Fibroblast of skin of left biceps (primary cell): ENCODE data around the gene SSU72.
A peak's percentile ranks its signal among the peaks of the same experiment; 100 is the strongest.
"Not testable (repeated sequence)": the region's sequence is repeated elsewhere in the genome, so short reads cannot be mapped to it uniquely, and the experiment has no call there.

Experiments
- DNase-seq, 2 experiments: peaks; one replicate each; pipeline ENCODE4 v3.0.0-alpha.2; 2013; ENCODE audit warnings: low read depth in 2 of 2

The SSU72 gene

DNA sequence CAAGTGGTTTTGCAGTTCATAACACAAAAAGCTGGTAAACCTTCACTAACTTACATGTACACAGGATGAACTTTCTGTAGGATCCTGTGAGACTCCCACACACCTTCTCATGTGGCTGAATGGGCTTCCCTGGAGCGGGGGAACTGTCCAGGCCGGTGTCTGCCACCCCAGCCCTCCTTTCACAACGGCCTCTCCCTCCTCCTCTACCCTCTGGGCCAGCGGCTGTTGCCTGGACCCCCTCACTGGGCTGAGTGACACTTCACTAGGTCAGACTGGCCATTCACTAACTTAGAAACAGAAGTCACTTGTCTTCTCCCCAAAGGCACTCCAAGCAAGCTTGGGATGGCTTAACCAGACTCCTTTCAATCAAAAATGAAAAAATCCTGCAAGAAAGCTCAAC is 16.1 kb downstream of the SSU72 start:
- no peak for DNase-seq

DNA sequence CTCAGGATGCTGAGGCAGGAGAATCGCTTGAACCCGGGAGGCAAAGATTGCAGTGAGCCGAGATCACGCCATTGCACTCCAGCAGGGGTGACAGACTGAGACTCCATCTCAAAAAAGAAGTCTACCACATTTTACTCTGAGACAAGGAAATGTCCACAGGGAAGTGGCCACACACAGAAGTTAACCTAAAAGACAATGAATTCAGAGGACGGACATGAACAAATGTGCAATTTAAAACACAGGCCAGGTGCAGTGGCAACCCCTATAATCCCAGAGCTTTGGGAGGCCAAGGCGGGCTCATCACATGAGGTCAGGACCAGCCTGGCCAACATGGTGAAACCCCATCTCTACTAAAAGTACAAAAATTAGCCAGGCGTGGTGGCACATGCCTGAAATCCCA is 17.0 kb downstream of the SSU72 start:
- DNase-seq = not testable (repeated sequence)

DNA sequence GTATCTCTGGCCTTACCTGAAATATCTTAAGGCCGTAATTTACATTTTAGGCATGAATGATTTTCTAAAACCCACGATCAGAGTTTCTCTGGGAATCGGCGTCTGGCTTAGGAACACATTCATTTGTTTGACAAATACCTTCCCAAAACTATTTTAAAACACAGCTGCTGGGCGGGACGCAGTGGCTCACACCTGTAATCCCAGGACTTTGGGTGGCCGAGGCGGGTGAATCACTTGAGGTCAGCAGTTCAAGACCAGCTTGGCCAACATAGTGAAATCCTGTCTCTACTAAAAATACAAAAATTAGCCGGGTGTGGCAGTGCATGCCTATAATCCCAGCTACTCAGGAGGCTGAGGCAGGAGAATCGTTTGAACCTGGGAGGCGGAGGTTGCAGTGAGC is 17.7 kb downstream of the SSU72 start:
- DNase-seq = not testable (repeated sequence)

DNA sequence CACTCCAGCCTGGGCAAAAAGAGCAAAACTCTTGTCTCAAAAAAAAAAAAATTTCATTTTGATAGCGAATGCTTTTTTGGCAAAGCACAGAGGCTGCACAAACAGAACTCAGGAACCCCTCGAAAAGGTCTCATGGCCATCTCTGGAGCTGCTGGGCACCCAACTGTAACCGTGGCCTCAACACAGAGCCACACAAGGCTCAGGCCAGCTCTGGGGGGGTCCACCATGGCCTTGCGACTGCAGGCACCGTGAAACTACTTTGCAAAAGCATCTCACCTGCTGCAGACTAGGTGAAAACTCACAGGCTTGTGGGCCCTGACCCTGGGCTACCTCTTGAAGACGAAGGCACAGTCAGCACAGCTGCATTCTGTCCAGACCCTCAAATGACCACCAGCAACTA is 18.2 kb downstream of the SSU72 start:
- no peak for DNase-seq

DNA sequence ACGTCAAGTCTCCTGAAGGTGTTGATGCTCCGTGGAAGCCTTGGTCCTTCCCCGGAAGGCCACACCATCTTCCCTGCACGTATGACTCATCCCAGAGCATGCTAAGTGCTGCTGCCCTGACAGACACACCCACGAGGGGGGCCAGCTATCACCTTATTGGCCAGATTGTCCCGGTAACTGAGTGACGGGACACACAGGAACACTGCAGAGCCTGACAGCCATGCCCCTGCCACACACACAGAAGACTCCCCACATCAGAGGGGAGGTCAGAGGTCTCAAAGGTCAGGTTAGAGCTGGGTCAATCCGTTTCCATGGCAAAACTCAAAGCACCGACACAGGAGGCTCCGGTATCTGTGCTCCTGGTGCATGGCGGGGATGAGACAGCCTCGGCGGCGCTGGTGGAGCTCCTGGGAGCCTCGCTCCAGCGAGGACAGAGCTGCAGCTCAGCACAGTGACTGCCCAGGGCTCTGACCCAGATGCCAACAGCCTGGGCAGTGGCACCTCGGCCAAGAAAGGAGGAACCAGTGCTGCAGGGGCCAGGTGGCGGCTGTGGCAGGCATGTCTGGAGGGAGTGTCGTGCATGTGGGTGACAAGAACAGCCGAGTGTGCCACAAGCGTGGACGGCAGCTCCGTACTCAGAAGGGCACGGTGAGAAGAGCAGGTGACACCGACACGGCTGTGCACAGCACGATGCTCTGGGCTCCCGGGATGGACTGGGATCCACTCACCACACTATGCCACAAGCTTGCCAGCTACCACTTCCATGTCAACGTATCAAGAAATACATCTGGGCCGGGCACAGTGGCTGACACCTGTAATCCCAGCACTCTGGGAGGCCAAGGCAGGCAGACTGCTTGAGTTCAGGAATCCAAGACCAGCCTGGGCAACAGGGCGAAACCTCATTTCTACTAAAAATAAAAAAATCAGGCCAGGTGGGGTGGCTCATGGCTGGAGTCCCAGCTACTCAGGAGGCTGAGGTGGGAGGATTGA is 19.4 kb downstream of the SSU72 start:
- DNase-seq = peak in 1 of 2 experiments; percentile 20

DNA sequence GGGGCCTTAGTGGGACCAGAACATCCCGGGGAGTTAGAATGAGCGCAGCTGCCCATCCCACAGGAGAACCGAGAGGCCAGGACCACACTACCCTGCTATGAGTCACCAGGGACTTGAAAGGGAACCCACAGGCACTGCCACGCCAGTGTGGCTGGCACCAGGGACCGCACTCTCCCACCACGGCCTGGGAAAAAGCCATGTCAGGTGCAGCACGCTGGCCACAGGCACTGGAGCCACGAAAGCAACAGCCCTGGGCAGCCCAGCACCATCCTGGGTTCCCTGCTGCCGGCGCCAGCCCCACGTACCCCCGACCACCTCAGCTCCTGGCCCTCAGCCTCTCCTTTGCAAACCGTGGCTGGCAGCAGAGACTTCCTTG is 20.1 kb downstream of the SSU72 start:
- DNase-seq = no peak

DNA sequence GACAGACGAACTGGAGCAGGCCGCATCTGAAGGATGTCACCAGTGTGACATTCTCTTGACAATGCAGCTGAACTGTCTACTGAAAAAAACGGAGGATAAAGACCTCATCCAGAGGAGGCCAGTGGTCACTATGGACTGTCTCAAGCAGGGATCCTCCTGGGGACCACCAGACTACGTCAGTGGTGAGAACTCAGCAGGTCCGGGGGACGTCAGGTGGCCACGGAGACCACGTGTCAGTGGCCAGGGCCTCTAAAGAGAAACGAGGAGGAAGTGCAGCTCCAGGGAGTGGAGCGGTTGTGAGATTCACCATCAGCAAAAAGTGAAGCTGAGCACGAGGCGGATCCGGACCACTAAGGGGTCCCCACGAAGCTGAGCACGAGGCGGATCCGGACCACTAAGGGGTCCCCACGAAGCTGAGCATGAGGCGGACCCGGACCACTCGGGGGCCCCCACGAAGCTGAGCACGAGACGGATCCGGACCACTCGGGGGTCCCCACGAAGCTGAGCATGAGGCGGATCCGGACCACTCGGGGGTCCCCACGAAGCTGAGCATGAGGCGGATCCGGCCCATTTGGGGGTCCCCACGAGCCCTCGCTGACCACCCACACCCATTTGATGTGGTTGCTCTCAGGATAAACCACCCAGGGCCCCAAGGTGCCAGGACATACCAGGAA is 20.7 kb downstream of the SSU72 start:
- DNase-seq = no peak

DNA sequence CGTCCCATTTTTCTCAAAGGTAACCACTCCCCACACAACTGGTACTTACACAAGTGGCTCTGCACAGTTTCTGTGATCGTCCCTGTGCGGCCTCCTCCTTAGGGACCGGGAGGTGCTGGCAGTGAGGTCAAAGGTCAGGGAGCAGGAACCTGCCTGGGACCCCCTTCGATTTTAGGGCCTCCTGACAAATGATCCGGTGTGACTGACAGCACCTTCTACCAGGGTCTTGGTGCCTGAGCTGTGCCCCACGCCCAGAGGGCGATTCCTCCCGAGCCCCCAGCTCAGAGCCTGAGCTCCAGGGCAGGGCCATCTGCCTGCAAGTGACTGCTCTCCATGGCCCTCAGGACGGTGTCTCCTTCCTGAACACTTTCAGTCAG is 22.4 kb downstream of the SSU72 start:
- DNase-seq = no peak

DNA sequence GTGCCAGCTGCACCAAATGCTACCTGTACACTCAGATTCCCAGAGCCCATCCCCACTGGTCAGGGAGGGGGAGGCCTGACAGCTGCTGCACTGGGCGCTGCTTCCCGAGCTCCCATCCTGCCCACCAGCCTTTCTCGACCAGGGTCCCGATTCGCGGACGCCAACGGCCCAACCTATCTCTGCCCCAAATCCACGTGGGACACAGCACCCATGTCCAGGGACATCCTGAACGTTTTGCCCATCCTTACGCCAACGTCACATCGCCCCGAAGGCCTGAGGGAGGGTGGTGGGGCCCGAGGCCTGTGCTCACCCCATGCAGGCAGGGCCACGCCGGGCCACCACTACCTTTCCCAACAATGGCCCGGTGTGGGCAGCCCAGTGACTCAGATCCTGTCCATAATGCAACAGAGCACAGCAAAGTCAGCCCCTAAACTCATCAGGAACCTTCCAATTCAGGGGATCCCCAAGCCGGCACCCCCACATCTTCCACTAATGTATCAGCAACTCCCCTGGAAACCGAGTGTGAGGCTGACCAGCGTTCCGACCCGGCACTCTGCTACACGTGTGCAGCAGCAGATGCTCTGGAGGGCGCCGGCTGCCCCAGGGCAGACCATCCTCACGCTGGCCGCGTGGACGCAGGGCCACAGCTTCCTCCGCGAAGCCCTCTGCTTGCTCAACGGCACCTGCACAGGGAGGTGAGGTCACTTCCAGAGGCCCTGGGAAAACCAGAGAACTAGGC is 23.0 kb downstream of the SSU72 start:
- no peak for DNase-seq

DNA sequence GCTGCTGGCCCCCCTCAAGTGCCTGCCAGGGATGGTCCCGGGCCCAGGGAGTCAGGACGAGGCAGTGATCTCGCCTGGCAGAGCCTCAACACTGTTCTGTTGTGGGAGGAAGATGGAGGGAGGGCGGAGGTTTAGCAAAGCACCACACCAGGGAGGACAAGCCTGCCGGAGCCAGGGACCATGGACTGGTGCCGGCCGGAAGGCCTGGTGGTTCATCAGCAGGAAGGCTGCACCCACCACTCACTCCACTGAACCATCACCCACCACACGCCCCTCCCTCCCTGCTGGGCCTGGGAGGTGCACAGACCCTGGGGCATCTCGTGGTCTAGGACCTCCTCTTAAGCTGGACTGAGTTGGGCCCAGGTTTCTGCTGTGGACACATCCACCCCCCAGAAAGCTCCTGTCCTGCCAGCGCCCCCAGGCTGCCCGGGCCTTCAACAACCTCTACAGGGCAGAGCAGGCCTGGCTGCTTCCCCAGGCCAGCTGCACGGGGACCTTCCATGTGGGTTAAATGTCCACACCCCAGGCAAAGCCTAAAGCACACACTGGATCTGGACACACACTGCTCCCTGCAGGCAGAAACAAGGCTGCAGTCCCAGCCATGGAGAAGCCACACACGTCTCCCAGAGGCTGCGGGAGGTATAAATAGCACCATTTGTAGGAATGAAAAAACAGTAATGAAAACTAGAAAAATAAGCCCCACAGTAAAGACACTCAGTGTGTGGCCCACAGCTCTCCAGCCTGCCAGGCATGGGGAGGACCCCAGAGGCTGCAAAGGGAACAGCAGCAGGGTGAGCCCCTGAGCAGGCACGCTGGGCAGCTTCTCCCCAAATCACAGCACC is 23.9 kb downstream of the SSU72 start:
- peak in 1 of 2 experiments; percentile 13 for DNase-seq

DNA sequence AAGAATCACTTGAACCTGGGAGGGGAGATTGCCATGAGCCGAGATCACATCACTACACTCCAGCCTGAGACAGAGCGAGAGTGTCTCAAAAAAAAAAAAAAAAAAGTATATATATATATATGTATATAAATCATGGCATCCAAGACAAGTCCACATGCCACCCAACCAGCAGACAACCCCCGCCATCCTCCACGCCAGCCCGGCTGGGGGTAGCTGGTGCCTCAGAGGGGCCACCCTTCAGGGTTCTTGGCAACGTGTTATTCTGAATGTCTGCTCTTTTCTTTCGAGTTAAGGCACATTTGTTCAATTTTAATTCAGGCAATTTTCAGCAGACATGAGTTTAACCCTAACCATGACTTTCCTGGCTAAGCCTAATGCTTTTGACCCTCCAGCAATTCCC is 24.6 kb downstream of the SSU72 start:
- no peak for DNase-seq

DNA sequence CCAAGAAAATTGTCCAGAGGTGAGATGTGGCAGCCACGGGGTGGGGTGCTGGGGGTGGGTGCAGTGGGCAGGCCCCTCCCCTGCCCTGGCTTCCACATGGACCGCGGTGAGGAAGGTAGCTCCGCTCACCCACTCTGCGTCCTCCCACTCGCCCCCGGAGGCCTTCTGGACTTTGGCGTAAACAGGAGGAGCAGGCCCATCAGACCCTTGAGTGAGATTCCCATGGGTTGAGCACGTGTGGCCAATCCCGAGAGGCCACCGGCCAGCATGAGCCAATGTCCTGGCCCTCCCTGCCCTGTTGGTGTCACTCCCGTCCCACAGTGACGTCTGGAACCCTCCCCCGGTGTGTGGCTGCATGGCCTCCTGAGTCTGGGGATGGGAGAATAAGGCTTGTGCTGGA is 26.1 kb downstream of the SSU72 start:
- no peak for DNase-seq

DNA sequence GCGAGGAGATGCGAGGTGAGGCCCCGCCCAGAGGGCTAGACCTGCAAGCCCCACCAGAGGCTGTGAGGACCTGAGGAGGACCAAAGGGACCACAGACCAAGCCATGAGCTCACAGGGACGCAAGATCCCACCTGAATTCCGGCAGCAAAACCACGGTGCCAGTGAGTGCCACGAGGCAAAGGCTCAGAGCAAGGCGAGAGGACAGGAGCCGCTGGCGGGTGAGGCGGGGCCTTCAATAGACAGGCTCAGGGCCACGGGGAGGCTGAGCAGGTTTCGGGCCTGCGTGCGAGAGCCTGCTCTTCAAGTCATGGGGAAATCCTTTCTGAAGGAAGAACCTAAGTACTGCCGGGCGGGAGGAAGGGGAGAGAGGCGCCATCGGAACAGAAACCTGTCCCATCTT is 27.2 kb downstream of the SSU72 start:
- DNase-seq = no peak

DNA sequence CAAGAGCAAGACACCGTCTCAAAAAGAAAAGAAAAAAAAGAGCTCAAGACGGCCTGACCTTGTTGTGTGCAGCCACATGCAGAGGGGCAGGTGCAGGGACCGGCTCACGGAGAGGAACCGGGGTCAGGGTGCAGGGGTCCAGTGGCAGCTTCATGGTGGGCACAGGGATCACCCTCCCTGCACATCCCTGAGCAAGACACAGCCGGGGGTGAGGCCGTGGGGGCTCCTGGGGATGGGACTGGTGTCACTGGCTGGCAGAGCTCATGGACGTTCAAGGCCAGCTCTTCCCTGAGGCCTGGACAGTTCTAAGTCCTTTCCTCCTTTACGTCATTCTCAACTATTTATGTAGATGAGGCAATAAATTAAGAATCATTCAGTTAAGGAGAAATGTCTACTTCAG is 27.7 kb downstream of the SSU72 start:
- no peak for DNase-seq

DNA sequence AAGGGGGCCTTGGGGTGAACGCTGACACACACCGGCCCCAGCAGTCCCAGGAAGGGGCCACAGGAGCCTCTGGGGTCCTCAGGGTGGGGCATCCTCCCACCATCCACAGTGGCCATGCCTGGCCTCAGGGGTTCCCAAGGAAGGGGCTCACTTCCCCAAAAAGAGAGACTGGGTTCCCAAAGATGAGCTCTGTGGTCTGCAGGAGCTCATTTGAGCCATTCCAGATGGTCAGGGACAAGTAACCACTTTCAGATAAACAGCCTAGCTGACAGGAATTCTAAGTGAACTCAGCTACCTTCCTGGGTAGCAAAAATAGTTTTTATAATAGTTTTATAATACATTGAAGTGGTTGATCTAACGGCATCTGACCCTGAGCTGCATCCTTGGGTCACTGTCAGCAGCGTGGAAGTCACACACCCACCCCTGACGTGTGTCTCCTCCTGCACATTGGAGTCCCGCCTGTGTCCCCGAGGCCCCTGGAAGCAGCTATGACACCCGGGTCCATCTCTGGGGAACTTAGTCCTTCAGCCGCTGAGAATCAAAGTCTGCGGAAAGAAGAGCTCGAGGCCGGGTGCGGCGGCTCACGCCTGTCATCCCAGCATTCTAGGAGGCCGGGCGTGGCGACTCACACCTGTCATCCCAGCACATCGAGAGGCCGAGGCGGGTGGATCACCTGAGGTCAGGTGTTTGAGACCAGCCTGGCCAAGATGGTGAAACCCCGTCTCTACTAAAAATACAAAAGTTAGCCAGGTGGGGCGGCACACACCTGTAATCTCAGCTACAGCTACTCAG is 28.5 kb downstream of the SSU72 start:
- DNase-seq = no peak

DNA sequence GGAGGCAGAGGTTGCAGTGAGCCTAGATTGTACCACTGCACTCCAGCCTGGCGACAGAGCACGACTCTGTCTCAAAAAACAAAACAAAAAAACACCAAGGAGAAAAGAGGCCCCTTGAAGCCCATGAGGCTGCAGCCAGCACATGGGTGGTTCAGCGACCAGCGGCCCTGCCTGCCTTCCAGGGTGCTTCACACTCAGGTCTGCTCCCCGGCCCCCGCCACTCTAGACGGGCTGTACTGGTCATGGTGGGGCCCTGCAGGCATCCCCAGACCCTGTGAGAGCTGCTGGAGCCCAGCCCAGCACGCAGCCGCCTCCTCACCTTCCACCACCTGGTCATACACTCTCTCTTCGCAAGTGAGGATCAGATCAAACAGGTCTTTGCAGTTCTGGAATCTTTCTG is 30.1 kb downstream of the SSU72 start:
- DNase-seq = no peak

DNA sequence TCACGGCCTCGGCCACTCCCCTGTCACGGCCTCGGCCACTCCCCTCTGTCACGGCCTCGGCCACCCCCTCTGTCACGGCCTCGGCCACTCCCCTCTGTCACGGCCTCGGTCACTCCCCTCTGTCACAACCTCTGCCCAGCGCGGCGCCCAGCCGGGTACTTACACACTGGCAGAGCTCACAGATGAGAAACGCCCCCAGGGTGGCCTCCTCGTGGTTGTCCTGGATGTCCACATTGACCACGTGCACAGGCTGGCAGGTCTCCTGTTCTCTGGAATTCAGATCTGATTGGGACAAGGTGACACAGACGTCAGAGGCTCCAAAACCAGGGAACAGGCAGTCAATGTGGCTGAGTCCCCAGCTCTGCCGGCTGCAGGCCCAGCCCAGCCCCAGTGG is 31.0 kb downstream of the SSU72 start:
- no peak for DNase-seq

DNA sequence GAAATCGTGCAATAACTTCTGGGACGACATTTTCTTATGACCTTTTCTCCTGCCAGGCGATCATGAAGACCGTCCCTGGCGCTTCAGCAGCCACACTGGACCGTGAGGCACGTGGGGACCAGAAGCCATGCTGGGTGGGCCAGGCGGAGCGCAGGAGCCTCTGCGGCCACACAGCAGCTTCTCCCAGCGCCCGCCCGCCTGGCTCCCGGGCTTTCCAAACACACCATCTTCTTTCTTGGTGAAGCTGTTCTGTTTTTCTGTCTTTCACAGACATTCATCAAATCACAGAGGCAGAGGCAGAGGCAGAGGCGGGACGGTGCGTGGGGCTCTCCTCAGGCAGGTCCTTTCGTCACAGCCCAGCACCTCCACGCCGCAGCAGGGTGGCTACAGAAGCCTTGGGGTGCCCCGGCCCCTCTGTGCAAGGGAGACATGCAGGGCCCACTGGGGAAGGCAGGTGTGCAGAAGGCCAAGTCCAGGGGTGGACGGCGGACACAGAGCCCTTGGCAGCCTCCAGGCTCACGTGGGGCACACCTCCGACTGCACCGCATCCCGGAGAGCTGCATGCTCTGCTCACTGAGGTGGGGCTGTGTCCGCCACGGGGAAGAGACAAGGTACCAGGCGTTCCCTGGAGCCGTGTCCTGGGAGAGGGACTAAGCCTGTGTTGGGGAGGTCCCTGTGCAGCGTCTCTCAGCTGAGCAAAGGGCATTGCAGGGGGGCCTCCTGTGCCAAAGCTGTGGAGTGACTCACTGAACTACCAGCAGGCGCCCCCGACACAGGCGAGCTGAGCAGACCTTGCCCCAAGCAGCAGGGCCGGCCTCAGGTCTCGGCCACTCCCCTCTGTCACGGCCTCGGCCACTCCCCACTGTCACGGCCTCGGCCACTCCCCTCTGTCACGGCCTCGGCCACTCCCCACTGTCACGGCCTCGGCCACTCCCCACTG is 31.6 kb downstream of the SSU72 start:
- no peak for DNase-seq

DNA sequence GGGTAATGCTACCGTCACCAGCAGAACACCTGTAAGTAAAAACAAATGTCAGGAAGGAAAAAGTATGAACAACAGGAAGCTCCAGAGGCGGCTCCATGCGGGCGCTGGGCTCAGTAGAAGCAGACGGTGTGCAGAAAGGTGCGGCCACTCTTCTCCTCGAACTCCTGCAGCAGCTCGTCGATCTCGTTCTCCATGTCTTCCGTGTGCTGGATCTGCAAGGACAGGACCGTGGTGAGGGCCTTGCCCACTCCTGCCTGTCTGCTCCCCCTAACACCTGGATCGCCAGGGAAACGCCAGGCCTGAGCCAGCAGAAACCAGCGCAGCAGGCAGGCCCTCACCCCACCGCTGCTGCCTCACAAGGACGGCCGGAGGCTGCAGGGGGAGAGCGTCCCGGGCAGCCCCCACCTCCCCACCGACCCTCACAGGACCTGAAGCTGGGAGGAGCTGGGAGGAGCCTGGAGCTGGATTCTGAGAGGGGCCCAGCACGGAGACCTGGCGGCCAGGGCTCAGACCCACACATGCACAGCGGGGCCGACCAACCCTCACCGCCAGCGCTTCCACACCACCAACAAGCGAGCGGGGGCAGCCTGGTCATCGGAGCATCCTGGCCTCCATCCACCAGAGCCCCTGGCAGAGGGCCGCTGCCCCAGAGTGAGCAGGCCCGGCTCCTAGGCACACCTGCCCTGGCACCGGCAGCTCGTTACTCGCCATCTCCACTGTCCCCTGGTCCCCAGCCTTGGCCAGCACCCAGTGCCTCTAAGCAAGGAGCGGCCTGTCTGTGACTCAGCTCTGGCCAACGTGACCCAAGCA is 32.5 kb downstream of the SSU72 start:
- DNase-seq = no peak
